Prostate gland (tissue), 2 donors: ENCODE measurements around the gene TEF. TPM values are rescaled to one million over a fixed set of nuclear protein-coding genes. Genes with fewer than 3 reads are reported as not detected.

Experiments
- DNase-seq: peaks from one replicate; pipeline ENCODE4 v3.0.0-alpha.2; 2019; ENCODE audit warnings: low spot score
- H3K27ac ChIP-seq, 2 donors: fragments of 200-600 bp; sonication (generic); 2 replicates each; pipeline ENCODE4 v1.5.1; 2017 to 2019
- H3K27me3 ChIP-seq: fragments of 200-600 bp; sonication (generic); replicated peaks from 2 replicates; pipeline ENCODE4 v1.5.1; 2019; ENCODE audit not compliant: insufficient read depth
- H3K36me3 ChIP-seq, 2 donors: fragments of 200-600 bp; sonication (generic); 1 replicate in 1 of 2; 2 replicates in 1 of 2; pipeline versions ENCODE4 v1.5.1 to v1.8.1; 2017 to 2019
- H3K4me1 ChIP-seq: fragments of 200-600 bp; sonication (generic); replicated peaks from 2 replicates; pipeline ENCODE4 v1.5.1; 2019
- H3K4me3 ChIP-seq, 2 donors: fragments of 200-600 bp; sonication (generic); 2 replicates each; pipeline ENCODE4 v1.5.1; 2017 to 2019
- H3K9me3 ChIP-seq: fragments of 200-600 bp; sonication (generic); 2 replicates; pipeline ENCODE4 v1.5.1; 2017
- CTCF ChIP-seq, 4 experiments: fragments of 200-600 bp in 2 of 4; fragments of 450-650 bp in 2 of 4; sonication (generic) in 2 of 4; IDR thresholded peaks; 1 replicate in 3 of 4; 2 replicates in 1 of 4; pipeline ENCODE4 v1.5.1; 2016 to 2019; ENCODE audit warnings: antibody characterized with exemption in 4 of 4, mild to moderate bottlenecking in 2 of 4, moderate library complexity in 2 of 4
- POLR2A ChIP-seq: fragments of 450-650 bp; IDR thresholded peaks from one replicate; pipeline ENCODE4 v1.6.1; 2016; ENCODE audit warnings: antibody characterized with exemption, mild to moderate bottlenecking
- POLR2AphosphoS5 ChIP-seq: sonication (generic); formaldehyde crosslinking; IDR thresholded peaks from one replicate; pipeline ENCODE4 v1.6.1; 2017; ENCODE audit warnings: antibody characterized with exemption
- WGBS: methylation state at CpG from one replicate; pipeline ENCODE4 v1.1.5; 2018; 5-methylcytosine and 5-hydroxymethylcytosine counted together
- intact Hi-C: fragments of 100-400 bp; cut with DNase I; formaldehyde crosslinking; loops from one replicate; pipeline ENCODE4 v1.14.2; 2022
- total RNA-seq, 2 donors: library from RNA; depleted of rRNA; stranded (reverse); fragments of >200 nt; gene quantifications; one replicate each; pipeline ENCODE4 v1.1.0, GENCODE V29; 2016

The TEF gene
- total RNA-seq, 2 donors from 2014 or later: 26.2 to 51.7 TPM

GRCh38 chr22:41444360-41445128 lies 62.8 kb downstream of the TEF start:
- intact Hi-C loops: no loop called here
- Histone ChIP-seq H3K4me3 (peak overlapping the region; percentile 89 to 99), H3K27ac (peak overlapping the region; percentile 96 to 100), H3K9me3 (no peaks in the 10 kb centered on the region), H3K36me3 (no peaks in the 10 kb centered on the region), H3K4me1 (peaks cover 2% of the 10 kb centered on the region), H3K27me3 (no peaks in the 10 kb centered on the region)
- whole genome bisulfite sequencing: under 1% methylated on average over 34 of the region's 35 CpGs
- TF ChIP-seq POLR2AphosphoS5 (peak; percentile 98), CTCF (IDR thresholded peaks at IDR 0.05) (peak in 2 of 4 experiments; percentile 8 to 23), POLR2A (peak; percentile 75)
- peak; percentile 95 for DNase-seq

- WGBS: under 1% methylated on average over 22 of the region's 22 CpGs
- Histone ChIP-seq H3K4me1 (peaks cover 2% of the 10 kb centered on the region), H3K27ac (peak overlapping the region; percentile 96 to 100), H3K9me3 (no peaks in the 10 kb centered on the region), H3K27me3 (no peaks in the 10 kb centered on the region), H3K36me3 (no peaks in the 10 kb centered on the region), H3K4me3 (peak overlapping the region; percentile 89 to 99)
- peak; percentile 30 for DNase-seq
- intact Hi-C loops: no loop called here
- TF ChIP-seq CTCF (IDR thresholded peaks at IDR 0.05): no peak
- TF ChIP-seq POLR2A: peak; percentile 22
- peak; percentile 9 for TF ChIP-seq POLR2AphosphoS5
These were observed 63.7 kb downstream of the TEF start for GRCh38 chr22:41445129-41446056.

GRCh38 chr22:41446057-41446501 lies 64.3 kb downstream of the TEF start:
- under 1% methylated on average over 34 of the region's 34 CpGs for WGBS

More at GRCh38 chr22:41446057-41446501, 64.3 kb downstream of the TEF start:
- Histone ChIP-seq H3K9me3 (no peaks in the 10 kb centered on the region), H3K27me3 (no peaks in the 10 kb centered on the region), H3K36me3 (no peaks in the 10 kb centered on the region), H3K4me3 (peak overlapping the region; percentile 89 to 99), H3K27ac (peak overlapping the region; percentile 96 to 100), H3K4me1 (peaks cover 2% of the 10 kb centered on the region)
- intact Hi-C loops: no loop called here
- TF ChIP-seq POLR2A (no peak), POLR2AphosphoS5 (no peak), CTCF (IDR thresholded peaks at IDR 0.05) (no peak)
- peak; percentile 16 for DNase-seq
